ENCODE results near the gene GATAD2A. TPM values are rescaled to one million over a fixed set of nuclear protein-coding genes. Genes with fewer than 3 reads are reported as not detected.

Gene GATAD2A
- total RNA-seq, 1 experiment from 2014 or later = 38.4 TPM

GRCh38 chr19:19429361-19429760 lies 23.9 kb downstream of the GATAD2A start:
- peaks cover 58% of the 10 kb centered on the region for H4K20me1 ChIP-seq (ENCODE audit: insufficient read depth, low read depth, low read length)
- no peak overlapping the region for H3K27ac ChIP-seq (ENCODE audit: low read length)
- H3K79me2 ChIP-seq (ENCODE audit: low read length) = peaks cover 100% of the 10 kb centered on the region
- no peaks in the 10 kb centered on the region for H3K9me2 ChIP-seq (replicated peaks; ENCODE audit: insufficient read depth, low read length)
- H3K4me2 ChIP-seq (ENCODE audit: low read depth, low read length, poor library complexity, severe bottlenecking) = no peak overlapping the region
- H2AFZ ChIP-seq (ENCODE audit: low read length) = no peak overlapping the region
- no peak for DNase-seq
- H3K9me3 ChIP-seq (ENCODE audit: low read length) = no peaks in the 10 kb centered on the region
- no peaks in the 10 kb centered on the region for H3K27me3 ChIP-seq (ENCODE audit: low read length)
- H3K4me3 ChIP-seq (ENCODE audit: low read length) = no peak overlapping the region
- H3K36me3 ChIP-seq (ENCODE audit: insufficient read depth, low read length) = no peaks in the 10 kb centered on the region
- no peak overlapping the region for H3K9ac ChIP-seq (ENCODE audit: low read length)
- peaks cover 41% of the 10 kb centered on the region for H3K4me1 ChIP-seq (ENCODE audit: low read length)

GRCh38 chr19:19432732-19433131 lies 27.3 kb downstream of the GATAD2A start:
- no peaks in the 10 kb centered on the region for H3K9me2 ChIP-seq (replicated peaks; ENCODE audit: insufficient read depth, low read length)
- H3K4me3 ChIP-seq (ENCODE audit: low read length) = no peak overlapping the region
- no peak overlapping the region for H3K27ac ChIP-seq (ENCODE audit: low read length)
- H3K9ac ChIP-seq (ENCODE audit: low read length) = no peak overlapping the region
- H4K20me1 ChIP-seq (ENCODE audit: insufficient read depth, low read depth, low read length) = peaks cover 48% of the 10 kb centered on the region
- H3K4me2 ChIP-seq (ENCODE audit: low read depth, low read length, poor library complexity, severe bottlenecking) = no peak overlapping the region
- H3K79me2 ChIP-seq (ENCODE audit: low read length) = peaks cover 100% of the 10 kb centered on the region
- DNase-seq = no peak
- no peaks in the 10 kb centered on the region for H3K36me3 ChIP-seq (ENCODE audit: insufficient read depth, low read length)
- no peaks in the 10 kb centered on the region for H3K9me3 ChIP-seq (ENCODE audit: low read length)
- H3K4me1 ChIP-seq (ENCODE audit: low read length) = peaks cover 48% of the 10 kb centered on the region
- H3K27me3 ChIP-seq (ENCODE audit: low read length) = no peaks in the 10 kb centered on the region
- no peak overlapping the region for H2AFZ ChIP-seq (ENCODE audit: low read length)

DNA sequence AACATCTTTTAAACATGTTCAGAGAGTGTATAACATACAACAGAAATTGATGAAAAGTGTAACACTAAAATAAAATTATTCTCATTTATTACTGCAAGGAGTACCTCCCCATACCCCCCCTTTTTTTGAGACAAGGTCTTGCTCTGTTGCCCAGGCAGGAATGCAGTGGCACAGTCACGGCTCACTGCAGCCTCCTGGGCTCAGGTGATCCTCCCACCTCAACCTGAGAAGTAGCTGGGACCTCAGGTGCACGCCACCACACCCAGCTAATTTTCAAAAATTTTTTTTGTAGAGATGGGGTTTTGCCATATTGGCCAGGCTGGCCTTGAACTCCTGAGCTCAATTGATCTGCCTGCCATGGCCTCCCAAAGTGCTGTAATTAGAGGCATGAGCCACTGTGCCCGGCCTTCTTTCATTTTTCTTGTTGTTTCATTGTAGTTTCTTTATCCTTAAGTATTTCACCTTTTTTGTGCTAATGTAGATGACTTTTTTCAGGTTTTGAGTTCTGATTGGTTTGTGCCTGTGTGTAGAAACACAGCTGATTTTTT lies 28.3 kb downstream of the GATAD2A start:
- no peak overlapping the region for H3K27ac ChIP-seq (ENCODE audit: low read length)
- H3K9me3 ChIP-seq (ENCODE audit: low read length) = no peaks in the 10 kb centered on the region
- H3K4me1 ChIP-seq (ENCODE audit: low read length) = peaks cover 49% of the 10 kb centered on the region
- DNase-seq = no peak
- H3K4me3 ChIP-seq (ENCODE audit: low read length) = no peak overlapping the region
- peaks cover 100% of the 10 kb centered on the region for H3K79me2 ChIP-seq (ENCODE audit: low read length)
- H3K27me3 ChIP-seq (ENCODE audit: low read length) = no peaks in the 10 kb centered on the region
- H3K36me3 ChIP-seq (ENCODE audit: insufficient read depth, low read length) = peaks cover 5% of the 10 kb centered on the region; the same call in 1 of the 2 replicates
- H3K9ac ChIP-seq (ENCODE audit: low read length) = no peak overlapping the region
- H4K20me1 ChIP-seq (ENCODE audit: insufficient read depth, low read depth, low read length) = peaks cover 48% of the 10 kb centered on the region
- H3K9me2 ChIP-seq (replicated peaks; ENCODE audit: insufficient read depth, low read length) = no peaks in the 10 kb centered on the region
- H2AFZ ChIP-seq (ENCODE audit: low read length) = no peak overlapping the region
- no peak overlapping the region for H3K4me2 ChIP-seq (ENCODE audit: low read depth, low read length, poor library complexity, severe bottlenecking)

GRCh38 chr19:19434483-19435045 lies 29.1 kb downstream of the GATAD2A start:
- peaks cover 8% of the 10 kb centered on the region; the same call in 1 of the 2 replicates for H3K36me3 ChIP-seq (ENCODE audit: insufficient read depth, low read length)
- H2AFZ ChIP-seq (ENCODE audit: low read length) = no peak overlapping the region
- no peak for DNase-seq
- H3K27me3 ChIP-seq (ENCODE audit: low read length) = no peaks in the 10 kb centered on the region
- H3K4me1 ChIP-seq (ENCODE audit: low read length) = peaks cover 49% of the 10 kb centered on the region
- H4K20me1 ChIP-seq (ENCODE audit: insufficient read depth, low read depth, low read length) = peaks cover 42% of the 10 kb centered on the region
- no peak overlapping the region for H3K9ac ChIP-seq (ENCODE audit: low read length)
- H3K79me2 ChIP-seq (ENCODE audit: low read length) = peaks cover 100% of the 10 kb centered on the region
- H3K9me3 ChIP-seq (ENCODE audit: low read length) = no peaks in the 10 kb centered on the region
- no peak overlapping the region for H3K27ac ChIP-seq (ENCODE audit: low read length)
- H3K4me3 ChIP-seq (ENCODE audit: low read length) = no peak overlapping the region
- no peak overlapping the region for H3K4me2 ChIP-seq (ENCODE audit: low read depth, low read length, poor library complexity, severe bottlenecking)
- no peaks in the 10 kb centered on the region for H3K9me2 ChIP-seq (replicated peaks; ENCODE audit: insufficient read depth, low read length)

DNA sequence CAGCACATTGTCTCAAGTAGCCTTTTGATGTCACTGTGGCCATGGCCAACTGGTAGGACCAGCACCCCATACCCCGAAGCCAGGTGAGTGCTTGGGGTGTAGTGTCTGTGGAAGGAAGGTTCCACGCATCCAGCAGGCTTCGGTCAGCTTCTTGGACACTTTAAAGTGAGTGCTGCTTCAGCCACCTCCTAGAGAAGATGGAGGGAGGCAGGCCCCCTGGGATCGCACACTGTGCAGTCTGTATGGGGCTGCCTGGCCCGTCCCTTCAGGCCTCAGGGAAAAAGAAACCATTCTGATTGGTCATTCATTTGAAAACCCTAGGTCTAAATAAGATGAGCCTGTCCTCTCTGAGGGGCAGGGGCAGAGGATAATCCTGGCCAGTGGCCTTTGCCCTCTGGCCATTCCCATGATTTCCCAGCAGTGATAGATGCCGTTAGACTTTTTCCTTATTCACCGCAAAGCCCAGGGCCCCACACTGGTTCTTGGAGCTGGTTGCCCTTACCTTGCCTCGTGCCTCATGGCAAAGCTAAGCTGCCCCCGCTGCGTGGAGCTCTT lies 30.7 kb downstream of the GATAD2A start:
- H3K4me3 ChIP-seq (ENCODE audit: low read length) = no peak overlapping the region
- H3K27ac ChIP-seq (ENCODE audit: low read length) = no peak overlapping the region
- no peak overlapping the region for H2AFZ ChIP-seq (ENCODE audit: low read length)
- H3K4me1 ChIP-seq (ENCODE audit: low read length) = peaks cover 49% of the 10 kb centered on the region
- H4K20me1 ChIP-seq (ENCODE audit: insufficient read depth, low read depth, low read length) = peaks cover 41% of the 10 kb centered on the region
- no peaks in the 10 kb centered on the region for H3K9me3 ChIP-seq (ENCODE audit: low read length)
- peak overlapping the region; percentile 6 for H3K4me2 ChIP-seq (ENCODE audit: low read depth, low read length, poor library complexity, severe bottlenecking)
- no peaks in the 10 kb centered on the region for H3K9me2 ChIP-seq (replicated peaks; ENCODE audit: insufficient read depth, low read length)
- peaks cover 8% of the 10 kb centered on the region; the same call in 1 of the 2 replicates for H3K36me3 ChIP-seq (ENCODE audit: insufficient read depth, low read length)
- no peak overlapping the region for H3K9ac ChIP-seq (ENCODE audit: low read length)
- peaks cover 98% of the 10 kb centered on the region for H3K79me2 ChIP-seq (ENCODE audit: low read length)
- DNase-seq = no peak
- no peaks in the 10 kb centered on the region for H3K27me3 ChIP-seq (ENCODE audit: low read length)

DNA sequence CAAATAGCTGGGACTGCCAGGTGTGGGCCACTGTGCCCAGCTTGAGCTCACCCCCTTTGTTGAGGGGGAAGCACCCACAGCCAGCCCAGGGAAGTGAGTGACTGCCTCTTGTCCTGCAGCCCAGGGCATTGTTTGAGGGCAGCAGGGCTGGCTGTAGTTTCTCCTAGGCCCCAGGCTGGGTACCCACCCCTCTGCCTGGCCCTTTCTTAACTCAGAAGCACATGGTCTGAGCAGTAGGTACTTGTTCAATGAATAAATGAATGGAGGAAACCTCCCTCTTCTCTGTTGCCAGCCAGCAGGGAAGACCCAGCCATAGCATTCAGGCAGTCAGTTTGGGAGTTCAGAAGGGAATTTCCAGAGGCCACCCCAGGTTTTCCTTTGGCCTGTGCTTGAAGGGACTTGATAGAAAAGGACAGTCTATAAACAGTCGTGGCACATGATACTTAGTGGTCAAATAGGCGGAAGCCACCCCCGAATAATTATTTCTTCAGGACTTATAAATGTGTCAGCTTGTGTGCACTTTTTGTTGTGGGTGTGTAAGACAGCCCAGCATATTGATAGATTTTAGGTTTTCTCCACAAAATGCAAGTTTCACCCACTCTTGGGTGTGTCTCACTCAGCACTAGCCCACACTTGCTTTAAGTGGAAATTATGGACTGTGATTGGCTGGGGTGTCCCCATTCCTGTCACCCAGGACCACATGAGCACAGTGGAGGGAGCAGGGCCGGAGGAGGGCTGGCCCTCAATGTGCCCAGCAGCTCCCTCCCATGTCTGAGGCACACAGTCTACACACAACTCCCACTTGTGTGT lies 33.1 kb downstream of the GATAD2A start:
- DNase-seq = no peak
- Histone ChIP-seq H3K4me3 (ENCODE audit: low read length) (no peak overlapping the region), H3K79me2 (ENCODE audit: low read length) (peaks cover 95% of the 10 kb centered on the region), H4K20me1 (ENCODE audit: insufficient read depth, low read depth, low read length) (peaks cover 45% of the 10 kb centered on the region), H3K4me1 (ENCODE audit: low read length) (peaks cover 50% of the 10 kb centered on the region), H3K9me3 (ENCODE audit: low read length) (no peaks in the 10 kb centered on the region), H3K27ac (ENCODE audit: low read length) (no peak overlapping the region), H3K27me3 (ENCODE audit: low read length) (no peaks in the 10 kb centered on the region), H3K4me2 (ENCODE audit: low read depth, low read length, poor library complexity, severe bottlenecking) (no peak overlapping the region), H2AFZ (ENCODE audit: low read length) (no peak overlapping the region), H3K36me3 (ENCODE audit: insufficient read depth, low read length) (peaks cover 8% of the 10 kb centered on the region; the same call in 1 of the 2 replicates), H3K9ac (ENCODE audit: low read length) (no peak overlapping the region), H3K9me2 (replicated peaks; ENCODE audit: insufficient read depth, low read length) (no peaks in the 10 kb centered on the region)

DNA sequence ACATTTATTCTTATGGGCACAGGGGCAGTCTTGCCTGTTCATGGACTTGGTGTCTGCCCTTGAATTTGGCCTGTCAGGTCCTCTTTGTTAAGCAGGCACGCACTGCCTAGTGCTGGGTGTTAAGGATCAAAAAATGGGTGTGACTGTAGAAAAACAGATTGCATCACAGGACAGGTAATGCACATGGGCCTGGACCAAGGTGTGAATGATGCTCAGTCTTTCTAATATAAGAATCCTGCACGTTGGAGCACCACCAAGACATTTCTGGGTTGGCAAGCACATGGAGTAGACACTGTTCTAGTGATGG lies 33.7 kb downstream of the GATAD2A start:
- H3K4me2 ChIP-seq (ENCODE audit: low read depth, low read length, poor library complexity, severe bottlenecking) = no peak overlapping the region
- H3K9me3 ChIP-seq (ENCODE audit: low read length) = no peaks in the 10 kb centered on the region
- no peak overlapping the region for H3K9ac ChIP-seq (ENCODE audit: low read length)
- H3K36me3 ChIP-seq (ENCODE audit: insufficient read depth, low read length) = peaks cover 8% of the 10 kb centered on the region; the same call in 1 of the 2 replicates
- H3K9me2 ChIP-seq (replicated peaks; ENCODE audit: insufficient read depth, low read length) = no peaks in the 10 kb centered on the region
- H4K20me1 ChIP-seq (ENCODE audit: insufficient read depth, low read depth, low read length) = peaks cover 45% of the 10 kb centered on the region
- H3K27ac ChIP-seq (ENCODE audit: low read length) = no peak overlapping the region
- H3K4me3 ChIP-seq (ENCODE audit: low read length) = no peak overlapping the region
- DNase-seq = no peak
- peaks cover 95% of the 10 kb centered on the region for H3K79me2 ChIP-seq (ENCODE audit: low read length)
- H3K4me1 ChIP-seq (ENCODE audit: low read length) = peaks cover 50% of the 10 kb centered on the region
- H3K27me3 ChIP-seq (ENCODE audit: low read length) = no peaks in the 10 kb centered on the region
- no peak overlapping the region for H2AFZ ChIP-seq (ENCODE audit: low read length)

GRCh38 chr19:19443283-19443682 lies 37.8 kb downstream of the GATAD2A start:
- H3K4me3 ChIP-seq (ENCODE audit: low read length) = no peak overlapping the region
- H4K20me1 ChIP-seq (ENCODE audit: insufficient read depth, low read depth, low read length) = peaks cover 52% of the 10 kb centered on the region
- H3K9me3 ChIP-seq (ENCODE audit: low read length) = no peaks in the 10 kb centered on the region
- H3K36me3 ChIP-seq (ENCODE audit: insufficient read depth, low read length) = peaks cover 10% of the 10 kb centered on the region; the same call in 1 of the 2 replicates
- peaks cover 49% of the 10 kb centered on the region for H3K4me1 ChIP-seq (ENCODE audit: low read length)
- DNase-seq = no peak
- peaks cover 95% of the 10 kb centered on the region for H3K79me2 ChIP-seq (ENCODE audit: low read length)
- H3K9me2 ChIP-seq (replicated peaks; ENCODE audit: insufficient read depth, low read length) = no peaks in the 10 kb centered on the region
- H3K27me3 ChIP-seq (ENCODE audit: low read length) = no peaks in the 10 kb centered on the region
- H3K4me2 ChIP-seq (ENCODE audit: low read depth, low read length, poor library complexity, severe bottlenecking) = no peak overlapping the region
- H3K9ac ChIP-seq (ENCODE audit: low read length) = no peak overlapping the region
- H3K27ac ChIP-seq (ENCODE audit: low read length) = no peak overlapping the region
- H2AFZ ChIP-seq (ENCODE audit: low read length) = no peak overlapping the region

Measured in Karpas-422 (cell line).